Neural progenitor cell (in vitro differentiated cells): ENCODE results near the gene CCDC182. TPM values are rescaled to one million over a fixed set of nuclear protein-coding genes. Genes with fewer than 3 reads are reported as not detected.

Experiments used
- DNase-seq: peaks from one replicate; pipeline ENCODE4 v3.0.0-alpha.2; 2016; ENCODE audit warnings: low spot score
- H2AFZ ChIP-seq: fragments of 200-600 bp; sonication (generic); replicated peaks from 2 replicates; pipeline ENCODE4 v1.6.1; 2016; ENCODE audit warnings: antibody characterized with exemption
- H3F3A ChIP-seq: fragments of 200-600 bp; sonication (generic); 2 replicates; pipeline ENCODE4 v1.6.1; 2016; ENCODE audit warnings: antibody characterized with exemption, low read depth
- H3K27ac ChIP-seq: fragments of 200-600 bp; sonication (generic); 2 replicates; pipeline ENCODE4 v1.5.1; 2016; ENCODE audit warnings: mild to moderate bottlenecking
- H3K27me3 ChIP-seq: fragments of 200-600 bp; sonication (generic); 2 replicates; pipeline ENCODE4 v1.6.1; 2016; ENCODE audit warnings: mild to moderate bottlenecking, moderate library complexity
- H3K36me3 ChIP-seq: fragments of 200-600 bp; sonication (generic); 2 replicates; pipeline ENCODE4 v1.5.1; 2016
- H3K4me1 ChIP-seq: fragments of 200-600 bp; sonication (generic); 2 replicates; pipeline ENCODE4 v1.6.1; 2016; ENCODE audit warnings: mixed run types
- H3K4me2 ChIP-seq: fragments of 200-600 bp; sonication (generic); 2 replicates; pipeline ENCODE4 v1.6.1; 2016
- H3K4me3 ChIP-seq: fragments of 200-600 bp; sonication (generic); 2 replicates; pipeline ENCODE4 v1.5.1; 2016
- H3K79me2 ChIP-seq: fragments of 200-600 bp; sonication (generic); 2 replicates; pipeline ENCODE4 v1.6.1; 2016; ENCODE audit warnings: low read depth
- H3K9ac ChIP-seq: fragments of 200-600 bp; sonication (generic); 2 replicates; pipeline ENCODE4 v1.6.1; 2016
- H3K9me3 ChIP-seq: fragments of 200-600 bp; sonication (generic); 2 replicates; pipeline ENCODE4 v1.5.1; 2016; ENCODE audit warnings: low read depth
- H4K20me1 ChIP-seq: fragments of 200-600 bp; sonication (generic); 2 replicates; pipeline ENCODE4 v1.6.1; 2016; ENCODE audit warnings: low read depth
- H3K27ac Mint-ChIP-seq: 3 replicates; pipeline ENCODE4 v1.8.0; 2021; ENCODE audit warnings: mixed read lengths
- H3K27me3 Mint-ChIP-seq: 2 replicates; pipeline ENCODE4 v1.8.0; 2022; ENCODE audit warnings: low read depth, mild to moderate bottlenecking, inconsistent platforms, moderate library complexity, mixed read lengths; ENCODE audit not compliant: insufficient read depth
- H3K36me3 Mint-ChIP-seq: 3 replicates; pipeline ENCODE4 v1.8.0; 2021; ENCODE audit warnings: mixed read lengths
- H3K4me1 Mint-ChIP-seq: 3 replicates; pipeline ENCODE4 v1.8.0; 2021; ENCODE audit warnings: mixed read lengths
- H3K4me3 Mint-ChIP-seq: 3 replicates; pipeline ENCODE4 v1.8.0; 2021; ENCODE audit warnings: mild to moderate bottlenecking, moderate library complexity, mixed read lengths
- H3K9me3 Mint-ChIP-seq: 3 replicates; pipeline ENCODE4 v1.8.0; 2020; ENCODE audit warnings: mixed read lengths
- EZH2 ChIP-seq: fragments of 200-600 bp; sonication (generic); IDR thresholded peaks from 2 replicates; pipeline ENCODE4 v1.6.1; 2017; ENCODE audit warnings: antibody characterized with exemption, mild to moderate bottlenecking, moderate library complexity
- EZH2phosphoT487 ChIP-seq: fragments of 200-600 bp; sonication (generic); IDR thresholded peaks from 2 replicates; pipeline ENCODE4 v1.6.1; 2017; ENCODE audit warnings: antibody characterized with exemption
- total RNA-seq: library from RNA; depleted of rRNA; stranded (reverse); fragments of >200 nt; gene quantifications from 2 replicates; pipeline ENCODE4 v1.2.3, GENCODE V29; 2015; ENCODE audit warnings: low replicate concordance
- TF ChIP-seq, protein P1 (sequence below): fragments of 200-600 bp; sonication (generic); IDR thresholded peaks from 2 replicates; pipeline ENCODE4 v1.5.1; 2017; ENCODE audit warnings: antibody characterized with exemption, mild to moderate bottlenecking

CCDC182 gene
- total RNA-seq, 1 donor from 2014 or later: not detected

DNA sequence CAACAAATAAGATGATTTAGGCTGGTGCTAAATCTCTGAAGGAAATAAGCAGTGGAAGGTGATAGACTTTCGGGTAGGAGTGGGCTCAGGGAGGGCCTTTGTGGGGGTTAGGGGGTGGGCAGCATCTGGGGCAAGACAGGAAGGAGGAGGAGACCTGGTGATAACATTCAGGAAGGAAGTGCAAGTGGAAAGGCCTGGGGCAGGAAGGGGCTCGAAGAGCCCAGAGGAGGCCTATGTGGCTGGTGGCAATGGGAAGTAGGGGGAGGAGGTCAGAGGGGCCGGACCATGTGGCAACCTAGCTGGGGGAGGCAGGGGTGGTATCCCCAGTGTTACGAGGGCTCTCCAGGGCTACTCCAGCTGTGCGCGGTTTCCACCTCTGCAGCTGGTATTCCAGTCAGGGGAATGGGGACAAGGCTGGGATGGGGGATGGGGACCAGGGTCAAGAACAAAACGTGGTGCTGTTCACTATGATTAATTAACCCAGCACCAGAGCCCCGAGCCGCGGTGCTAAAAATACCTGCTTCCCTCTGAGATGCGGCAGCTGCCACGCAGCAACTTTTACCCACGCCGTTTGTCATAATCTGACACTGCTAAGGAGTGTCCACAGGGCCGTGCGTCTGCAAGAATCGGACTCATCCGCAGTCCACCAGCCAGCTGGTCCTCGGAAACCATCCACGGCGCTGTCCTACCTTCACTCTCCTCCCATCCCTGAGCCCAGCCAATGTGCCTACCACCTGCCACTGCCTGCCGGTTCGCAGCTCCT, 5.2 kb upstream of the CCDC182 start:
- Histone ChIP-seq H4K20me1 (no peaks in the 10 kb centered on the region), H3K9ac (no peak overlapping the region), H3F3A (peaks cover 4% of the 10 kb centered on the region), H3K79me2 (no peaks in the 10 kb centered on the region), H3K4me1 (no peaks in the 10 kb centered on the region), H3K4me3 (no peak overlapping the region), H2AFZ (no peak overlapping the region), H3K27me3 (no peaks in the 10 kb centered on the region), H3K27ac (no peak overlapping the region), H3K9me3 (no peaks in the 10 kb centered on the region), H3K4me2 (no peak overlapping the region), H3K36me3 (no peaks in the 10 kb centered on the region)
- peaks cover 10% of the 10 kb centered on the region for H3K27me3 Mint-ChIP-seq
- no peaks in the 10 kb centered on the region for H3K36me3 Mint-ChIP-seq
- no peak for DNase-seq
- peaks cover 27% of the 10 kb centered on the region for H3K4me1 Mint-ChIP-seq
- no peak overlapping the region for H3K27ac Mint-ChIP-seq
- TF ChIP-seq EZH2phosphoT487: no peak
- TF ChIP-seq, protein P1, sequence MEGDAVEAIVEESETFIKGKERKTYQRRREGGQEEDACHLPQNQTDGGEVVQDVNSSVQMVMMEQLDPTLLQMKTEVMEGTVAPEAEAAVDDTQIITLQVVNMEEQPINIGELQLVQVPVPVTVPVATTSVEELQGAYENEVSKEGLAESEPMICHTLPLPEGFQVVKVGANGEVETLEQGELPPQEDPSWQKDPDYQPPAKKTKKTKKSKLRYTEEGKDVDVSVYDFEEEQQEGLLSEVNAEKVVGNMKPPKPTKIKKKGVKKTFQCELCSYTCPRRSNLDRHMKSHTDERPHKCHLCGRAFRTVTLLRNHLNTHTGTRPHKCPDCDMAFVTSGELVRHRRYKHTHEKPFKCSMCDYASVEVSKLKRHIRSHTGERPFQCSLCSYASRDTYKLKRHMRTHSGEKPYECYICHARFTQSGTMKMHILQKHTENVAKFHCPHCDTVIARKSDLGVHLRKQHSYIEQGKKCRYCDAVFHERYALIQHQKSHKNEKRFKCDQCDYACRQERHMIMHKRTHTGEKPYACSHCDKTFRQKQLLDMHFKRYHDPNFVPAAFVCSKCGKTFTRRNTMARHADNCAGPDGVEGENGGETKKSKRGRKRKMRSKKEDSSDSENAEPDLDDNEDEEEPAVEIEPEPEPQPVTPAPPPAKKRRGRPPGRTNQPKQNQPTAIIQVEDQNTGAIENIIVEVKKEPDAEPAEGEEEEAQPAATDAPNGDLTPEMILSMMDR: no peak
- no peak for TF ChIP-seq EZH2
- peaks cover 8% of the 10 kb centered on the region for H3K9me3 Mint-ChIP-seq
- H3K4me3 Mint-ChIP-seq: no peak overlapping the region

DNA sequence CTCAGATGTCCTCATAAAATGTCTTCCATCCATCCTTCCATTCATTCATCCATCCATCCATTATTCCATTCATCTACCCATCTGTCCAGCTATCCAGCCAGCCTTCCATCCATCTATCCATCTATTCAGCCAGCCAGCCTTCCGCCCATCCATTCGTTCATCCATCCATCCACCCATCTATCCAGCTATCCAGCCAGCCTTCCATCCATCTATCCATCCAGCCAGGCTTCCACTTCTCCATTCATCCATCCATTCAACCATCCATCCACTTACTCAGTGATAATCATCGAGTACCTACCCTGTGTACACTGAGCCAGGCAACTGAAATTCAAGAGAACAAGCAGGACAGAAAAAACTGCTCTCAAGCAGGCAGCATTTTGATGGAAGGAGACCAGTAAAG, 4.6 kb upstream of the CCDC182 start:
- Histone ChIP-seq H3K36me3 (no peaks in the 10 kb centered on the region), H3K9me3 (no peaks in the 10 kb centered on the region)

DNA sequence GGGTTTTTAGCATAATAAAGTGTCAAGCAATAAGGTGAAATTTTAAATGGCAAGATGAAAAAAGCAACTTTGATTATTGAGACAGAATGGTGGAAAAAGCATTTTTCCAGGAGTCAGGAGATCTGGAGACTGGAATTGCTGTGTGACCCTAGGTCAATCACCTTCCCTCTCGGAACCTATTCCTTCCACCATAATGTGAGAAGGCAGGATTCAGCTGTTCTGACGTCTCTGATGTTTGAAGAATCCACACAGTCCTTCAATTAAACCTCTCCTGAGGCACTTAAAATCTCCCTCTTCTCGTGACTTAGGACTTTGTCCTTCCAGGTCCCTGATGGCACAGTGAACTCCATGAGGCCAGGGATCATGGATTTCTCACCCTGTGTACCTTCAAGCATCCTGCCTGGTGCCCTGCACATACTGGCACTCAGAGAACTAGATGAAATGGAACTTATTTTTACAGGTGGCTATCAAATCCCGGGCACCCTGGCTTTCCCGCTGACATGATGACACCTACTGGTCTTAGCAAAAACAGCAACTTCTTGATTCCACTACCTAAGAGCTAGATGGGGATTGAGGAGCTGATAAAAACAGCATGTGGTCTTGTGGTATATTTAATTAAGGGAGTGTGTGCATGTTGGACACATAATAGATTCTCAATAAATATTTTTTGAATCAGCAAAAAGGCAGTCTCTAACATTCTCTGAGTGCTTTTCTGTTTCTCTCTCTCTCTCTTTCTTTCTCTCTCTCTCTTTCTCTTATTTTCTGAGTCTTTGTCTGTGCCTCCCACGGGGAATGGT, 2.3 kb upstream of the CCDC182 start:
- no peaks in the 10 kb centered on the region for H3K4me1 ChIP-seq
- H3K36me3 ChIP-seq: no peaks in the 10 kb centered on the region
- no peak overlapping the region for H3K27ac ChIP-seq
- H2AFZ ChIP-seq: no peak overlapping the region
- no peak for TF ChIP-seq EZH2phosphoT487
- TF ChIP-seq, protein P1: peak; percentile 85
- H3K4me3 Mint-ChIP-seq: peak overlapping the region; percentile 48
- DNase-seq: peak; percentile 73
- peaks cover 10% of the 10 kb centered on the region for H3K27me3 Mint-ChIP-seq
- no peaks in the 10 kb centered on the region for H3K27me3 ChIP-seq
- H3F3A ChIP-seq: peaks cover 4% of the 10 kb centered on the region
- H3K4me3 ChIP-seq: no peak overlapping the region
- no peaks in the 10 kb centered on the region for H3K79me2 ChIP-seq
- H3K9ac ChIP-seq: no peak overlapping the region
- H3K36me3 Mint-ChIP-seq: no peaks in the 10 kb centered on the region
- no peaks in the 10 kb centered on the region for H3K9me3 ChIP-seq
- no peaks in the 10 kb centered on the region for H4K20me1 ChIP-seq
- H3K27ac Mint-ChIP-seq: no peak overlapping the region
- H3K4me1 Mint-ChIP-seq: peaks cover 24% of the 10 kb centered on the region
- no peak overlapping the region for H3K4me2 ChIP-seq
- H3K9me3 Mint-ChIP-seq: peaks cover 6% of the 10 kb centered on the region

More for the DNA sequence above, 4.6 kb upstream of the CCDC182 start:
- peaks cover 4% of the 10 kb centered on the region for H3F3A ChIP-seq
- no peak for DNase-seq
- TF ChIP-seq, protein P1: no peak
- TF ChIP-seq EZH2phosphoT487: no peak
- TF ChIP-seq EZH2: no peak
- no peaks in the 10 kb centered on the region for H3K79me2 ChIP-seq
- H3K9ac ChIP-seq: no peak overlapping the region
- Mint-ChIP-seq H3K9me3 (peaks cover 8% of the 10 kb centered on the region), H3K36me3 (no peaks in the 10 kb centered on the region), H3K27ac (peak overlapping the region; percentile 4), H3K4me3 (no peak overlapping the region), H3K4me1 (peaks cover 27% of the 10 kb centered on the region), H3K27me3 (peaks cover 10% of the 10 kb centered on the region)
- no peak overlapping the region for H2AFZ ChIP-seq
- no peak overlapping the region for H3K4me3 ChIP-seq
- H4K20me1 ChIP-seq: no peaks in the 10 kb centered on the region
- no peak overlapping the region for H3K4me2 ChIP-seq
- H3K27ac ChIP-seq: no peak overlapping the region
- no peaks in the 10 kb centered on the region for H3K27me3 ChIP-seq
- no peaks in the 10 kb centered on the region for H3K4me1 ChIP-seq
